A549 (cell line): ENCODE data around the gene PSMD13. TPM values are rescaled to one million over a fixed set of nuclear protein-coding genes. Genes with fewer than 3 reads are reported as not detected.

Experiments
- ATAC-seq, 2 experiments: fragments of 200-7000 bp in 1 of 2; fragments of >200 bp in 1 of 2; cut with Nextera tagmentation in 1 of 2; cut with Tn5 transposase in 1 of 2; 3 replicates each; pipeline versions ENCODE4 v1.8.0 to v1.9.1; 2018 to 2020; ENCODE audit warnings: mild to moderate bottlenecking in 1 of 2, moderate library complexity in 1 of 2
- CTCF ChIA-PET: fragments of 300-600 bp; sonication (Branson Sonifier 250); formaldehyde crosslinking; extraction: SDS; loops from one replicate; lab custom pipeline; 2021; ENCODE audit warnings: antibody characterized with exemption, inconsistent platforms; lab: Yijun Ruan, JAX
- POLR2A ChIA-PET: fragments of 350-600 bp; formaldehyde crosslinking; extraction: SDS; loops from one replicate; lab custom pipeline; 2021; ENCODE audit warnings: antibody characterized with exemption, inconsistent platforms; lab: Yijun Ruan, JAX
- DNase-seq, 2 experiments: peaks; one replicate each; pipeline versions ENCODE4 v3.0.0 to v3.0.0-alpha.2; 2011 to 2016; ENCODE audit warnings: low read depth in 1 of 2, low spot score in 1 of 2
- FAIRE-seq: peaks from 2 replicates; lab custom pipeline; 2011; peaks lifted over from hg19 to GRCh38; lab: Jason Lieb, UNC
- H3K27ac ChIP-seq, 2 experiments: fragments of >200 bp; sonication (Bioruptor Twin); formaldehyde crosslinking; 3 replicates each; pipeline ENCODE4 v1.5.1; 2016 to 2017
- H3K4me1 ChIP-seq: fragments of >200 bp; sonication (Bioruptor Twin); formaldehyde crosslinking; 3 replicates; pipeline ENCODE4 v1.6.1; 2016
- H3K4me2 ChIP-seq: fragments of >200 bp; sonication (Bioruptor Twin); formaldehyde crosslinking; 3 replicates; pipeline ENCODE4 v1.6.1; 2016
- H3K4me3 ChIP-seq: fragments of >200 bp; sonication (Bioruptor Twin); formaldehyde crosslinking; 3 replicates; pipeline ENCODE4 v1.5.1; 2016
- H3K9me3 ChIP-seq: fragments of >200 bp; sonication (Bioruptor Twin); formaldehyde crosslinking; 3 replicates; pipeline ENCODE4 v1.6.1; 2016
- CEBPB ChIP-seq, 2 experiments: fragments of >200 bp in 1 of 2; sonication (Bioruptor Twin) in 1 of 2; formaldehyde crosslinking in 1 of 2; IDR thresholded peaks; 2 replicates each; pipeline ENCODE4 v1.6.1; 2012 to 2016
- CHD2 ChIP-seq: fragments of 150-350 bp; IDR thresholded peaks from 2 replicates; pipeline ENCODE4 v1.6.1; 2014; ENCODE audit warnings: low read length; ENCODE audit not compliant: partially characterized antibody
- CHD4 ChIP-seq: fragments of 200-600 bp; sonication (generic); IDR thresholded peaks from 2 replicates; pipeline ENCODE4 v1.6.1; 2016; ENCODE audit warnings: antibody characterized with exemption, mild to moderate bottlenecking, borderline replicate concordance
- EHMT2 ChIP-seq: fragments of 200-600 bp; sonication (generic); IDR thresholded peaks from 2 replicates; pipeline ENCODE4 v1.6.1; 2016; ENCODE audit warnings: antibody characterized with exemption, low read depth, mild to moderate bottlenecking, moderate library complexity
- ESRRA ChIP-seq: fragments of 150-350 bp; IDR thresholded peaks from 2 replicates; pipeline ENCODE4 v1.6.1; 2014; ENCODE audit warnings: mild to moderate bottlenecking, low read length, borderline replicate concordance
- FOXS1 ChIP-seq: fragments of 250-450 bp; sonication (Bioruptor Pico); IDR thresholded peaks from 2 replicates; pipeline ENCODE4 v1.5.0; 2020; ENCODE audit warnings: mild to moderate bottlenecking, moderate library complexity
- JUN ChIP-seq, 2 experiments: fragments of >200 bp; sonication (Bioruptor Twin); formaldehyde crosslinking; IDR thresholded peaks; 2 replicates in 1 of 2; 3 replicates in 1 of 2; pipeline ENCODE4 v1.6.1; 2016 to 2017
- KDM5A ChIP-seq: fragments of 200-600 bp; sonication (generic); IDR thresholded peaks from 2 replicates; pipeline ENCODE4 v1.6.1; 2016; ENCODE audit warnings: antibody characterized with exemption, mild to moderate bottlenecking
- MAZ ChIP-seq: fragments of 150-350 bp; IDR thresholded peaks from 2 replicates; pipeline ENCODE4 v1.6.1; 2014; ENCODE audit warnings: antibody characterized with exemption, low read depth, low read length, borderline replicate concordance
- PHF8 ChIP-seq: fragments of 200-600 bp; sonication (generic); IDR thresholded peaks from 2 replicates; pipeline ENCODE4 v1.6.1; 2016; ENCODE audit warnings: low read depth, mild to moderate bottlenecking, antibody characterized with exemption, moderate library complexity, borderline replicate concordance
- POLR2A ChIP-seq: IDR thresholded peaks from 2 replicates; pipeline ENCODE4 v1.6.1; 2012; ENCODE audit warnings: mild to moderate bottlenecking, low read length
- RAD21 ChIP-seq, 2 experiments: fragments of >200 bp in 1 of 2; sonication (Bioruptor Twin) in 1 of 2; formaldehyde crosslinking in 1 of 2; IDR thresholded peaks in 1 of 2; conservative IDR thresholded peaks in 1 of 2; 2 replicates in 1 of 2; 3 replicates in 1 of 2; pipeline ENCODE4 v1.6.1; 2012 to 2018; ENCODE audit warnings: inconsistent platforms in 1 of 2
- RNF2 ChIP-seq: fragments of 200-600 bp; sonication (generic); IDR thresholded peaks from 2 replicates; pipeline ENCODE4 v1.6.1; 2016; ENCODE audit warnings: low read depth, mild to moderate bottlenecking, antibody characterized with exemption, moderate library complexity, borderline replicate concordance
- SMC3 ChIP-seq: fragments of >200 bp; sonication (Bioruptor Twin); formaldehyde crosslinking; IDR thresholded peaks from 3 replicates; pipeline ENCODE4 v1.6.1; 2018; ENCODE audit warnings: inconsistent platforms
- TP53 ChIP-seq: fragments of 250-450 bp; sonication (Bioruptor Pico); IDR thresholded peaks from 2 replicates; pipeline ENCODE4 v1.5.0; 2021; ENCODE audit warnings: mild to moderate bottlenecking, moderate library complexity
- WGBS: methylation state at CpG from one replicate; pipeline ENCODE4 v1.1.6; 2017; ENCODE audit errors: missing lambda C conversion rate; 5-methylcytosine and 5-hydroxymethylcytosine counted together
- polyA plus RNA-seq, 4 experiments: library from polyadenylated mRNA; depleted of rRNA in 3 of 4; stranded (reverse); fragments of >200 nt; fragmentation: RNase III in 1 of 4; extraction: RNeasy Plus Mini Kit Qiagen cat#74134 plus additional on column Dnase treatment in 1 of 4; gene quantifications; 2 replicates in 3 of 4; 3 replicates in 1 of 4; pipeline ENCODE4 v1.2.3, GENCODE V29; 2011 to 2017
- TF ChIP-seq, protein P1 (sequence below): fragments of 250-450 bp; sonication (Bioruptor Pico); IDR thresholded peaks from 2 replicates; pipeline ENCODE4 v1.5.0; 2021; ENCODE audit warnings: mild to moderate bottlenecking, moderate library complexity, borderline replicate concordance
- TF ChIP-seq, protein P2 (sequence below): fragments of >200 bp; sonication (Bioruptor Twin); formaldehyde crosslinking; IDR thresholded peaks from 3 replicates; pipeline ENCODE4 v1.6.1; 2016

Gene PSMD13
- polyA plus RNA-seq, 2 of the 4 experiments (the other 2 are of a cell fraction): 153 to 198 TPM

DNA sequence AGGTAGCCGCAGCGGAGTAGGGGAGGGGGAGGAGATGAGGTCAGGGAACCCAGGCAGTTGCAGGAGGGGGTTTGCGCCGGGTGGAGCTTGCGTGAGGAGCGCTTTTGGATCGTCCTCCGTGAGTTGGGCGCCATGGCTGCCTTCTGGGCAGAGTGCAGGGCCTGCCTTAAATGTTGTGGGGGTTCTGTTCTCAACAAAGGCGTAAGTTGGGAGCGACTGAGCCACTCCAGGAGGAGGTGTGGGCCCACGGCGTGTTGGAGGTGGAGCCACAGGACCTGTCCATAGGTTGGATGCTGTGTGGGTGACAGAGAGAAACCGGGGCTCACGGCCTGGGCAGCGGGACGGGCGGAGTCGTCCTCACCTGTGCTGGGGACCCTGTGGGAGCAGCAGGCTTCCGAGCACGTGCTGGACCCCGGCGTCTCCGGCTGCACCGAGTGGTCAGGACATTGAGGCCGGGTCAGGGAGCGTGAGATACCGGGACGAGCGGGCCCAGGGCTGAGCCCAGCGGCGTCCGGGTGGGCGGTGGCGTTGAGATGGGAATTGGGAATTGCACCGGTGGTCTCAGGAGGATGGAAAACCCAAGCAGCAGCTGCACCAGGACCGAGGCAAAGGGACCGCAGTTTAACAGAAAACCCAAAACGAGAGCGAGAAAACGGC, 51.2 kb downstream of the PSMD13 start:
- H3K4me1 ChIP-seq: peaks cover 5% of the 10 kb centered on the region; the same call in 1 of the 3 replicates
- peak overlapping the region; percentile 94 for H3K4me3 ChIP-seq
- FAIRE-seq (no peak), DNase-seq (no peak), ATAC-seq (peak in 1 of 2 experiments; percentile 15; a peak in 3 of 6 replicates)
- H3K4me2 ChIP-seq: peak overlapping the region; percentile 100
- TF ChIP-seq JUN (IDR thresholded peaks at IDR 0.05) (no peak), CHD2 (no peak), RNF2 (no peak), EHMT2 (no peak), TP53 (CRISPR knock-in tag) (no peak), CHD4 (no peak), MAZ (no peak), FOXS1 (CRISPR knock-in tag) (no peak)
- TF ChIP-seq, protein P1, sequence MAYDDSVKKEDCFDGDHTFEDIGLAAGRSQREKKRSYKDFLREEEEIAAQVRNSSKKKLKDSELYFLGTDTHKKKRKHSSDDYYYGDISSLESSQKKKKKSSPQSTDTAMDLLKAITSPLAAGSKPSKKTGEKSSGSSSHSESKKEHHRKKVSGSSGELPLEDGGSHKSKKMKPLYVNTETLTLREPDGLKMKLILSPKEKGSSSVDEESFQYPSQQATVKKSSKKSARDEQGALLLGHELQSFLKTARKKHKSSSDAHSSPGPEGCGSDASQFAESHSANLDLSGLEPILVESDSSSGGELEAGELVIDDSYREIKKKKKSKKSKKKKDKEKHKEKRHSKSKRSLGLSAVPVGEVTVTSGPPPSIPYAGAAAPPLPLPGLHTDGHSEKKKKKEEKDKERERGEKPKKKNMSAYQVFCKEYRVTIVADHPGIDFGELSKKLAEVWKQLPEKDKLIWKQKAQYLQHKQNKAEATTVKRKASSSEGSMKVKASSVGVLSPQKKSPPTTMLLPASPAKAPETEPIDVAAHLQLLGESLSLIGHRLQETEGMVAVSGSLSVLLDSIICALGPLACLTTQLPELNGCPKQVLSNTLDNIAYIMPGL (CRISPR knock-in tag): no peak
- peak overlapping the region; percentile 92 to 96; a peak in 5 of 6 replicates for H3K27ac ChIP-seq
- 74% methylated on average over 41 of the region's 41 CpGs for WGBS
- ChIA-PET CTCF (interaction anchor here (1.1 to 8.7 kb wide), 5 partner anchors 18 to 161 kb away, joined by 3 to 49 read pairs (median 4); partner anchors contain the start of gene IFITM2), POLR2A (no interaction called here)
- H3K9me3 ChIP-seq: no peaks in the 10 kb centered on the region

DNA sequence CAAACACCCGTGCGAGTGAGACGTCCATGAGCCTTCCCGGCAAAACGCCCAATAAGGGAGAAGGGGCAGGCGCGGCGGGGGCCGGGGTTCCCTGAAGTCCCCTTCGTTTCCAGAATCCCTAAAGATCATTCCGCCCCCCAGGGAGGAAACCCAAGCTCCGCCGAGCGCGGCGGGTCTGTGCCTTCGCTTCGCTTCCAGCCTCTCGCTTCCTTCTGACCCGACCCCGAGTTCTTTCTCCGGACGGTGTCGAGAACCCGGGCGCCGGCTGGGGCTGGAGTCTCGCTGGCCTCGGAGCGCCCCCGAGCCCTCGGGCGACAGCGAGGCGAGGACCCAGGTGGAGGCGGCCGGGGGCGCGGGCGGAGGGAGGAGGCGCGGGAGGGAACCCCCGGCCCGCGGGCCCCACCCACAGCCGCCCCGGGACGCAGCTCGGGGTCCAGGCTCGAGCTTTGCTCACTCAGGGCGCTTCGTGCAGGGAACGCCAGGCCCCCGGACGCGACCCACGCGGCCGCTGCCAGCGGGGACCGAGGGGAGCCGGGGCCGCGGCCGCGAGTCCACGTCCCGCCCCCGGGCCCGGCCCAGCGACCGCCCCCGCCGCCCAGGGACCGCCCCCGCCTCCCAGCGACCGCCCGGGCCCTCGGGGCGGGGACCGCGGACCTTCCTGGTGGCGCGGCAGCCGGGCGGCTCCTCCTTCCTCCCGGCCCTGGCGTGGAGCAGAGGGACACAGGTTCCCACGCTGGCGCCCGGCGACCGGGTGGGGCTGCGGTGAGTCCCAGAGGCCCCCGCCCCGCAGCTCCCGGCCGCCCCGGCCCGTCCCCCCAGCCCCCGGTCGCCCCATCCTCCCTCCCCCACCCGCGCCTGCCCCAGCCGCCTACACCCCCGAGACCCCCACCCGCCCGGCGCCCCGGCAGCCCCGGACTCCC, 52.0 kb downstream of the PSMD13 start, which contains the start of gene PGGHG:
Gene PGGHG (plus strand): TSS at position 649 of the 920 bp plus-strand sequence. CDS start 691 bp downstream, outside the sequence.
- Histone ChIP-seq H3K9me3 (no peaks in the 10 kb centered on the region), H3K4me3 (peak within 1 kb of the TSS; percentile 94), H3K27ac (peak within 1 kb of the TSS; percentile 92 to 96), H3K4me2 (peak within 1 kb of the TSS; percentile 100), H3K4me1 (peaks cover 5% of the 10 kb centered on the region; the same call in 1 of the 3 replicates)
- TF ChIP-seq KDM5A: no peak
- TF ChIP-seq POLR2A: peak; percentile 57
- no peak for TF ChIP-seq ESRRA
- peak; percentile 38; the same call in 1 of the 2 replicates for TF ChIP-seq PHF8
- TF ChIP-seq, protein P2, sequence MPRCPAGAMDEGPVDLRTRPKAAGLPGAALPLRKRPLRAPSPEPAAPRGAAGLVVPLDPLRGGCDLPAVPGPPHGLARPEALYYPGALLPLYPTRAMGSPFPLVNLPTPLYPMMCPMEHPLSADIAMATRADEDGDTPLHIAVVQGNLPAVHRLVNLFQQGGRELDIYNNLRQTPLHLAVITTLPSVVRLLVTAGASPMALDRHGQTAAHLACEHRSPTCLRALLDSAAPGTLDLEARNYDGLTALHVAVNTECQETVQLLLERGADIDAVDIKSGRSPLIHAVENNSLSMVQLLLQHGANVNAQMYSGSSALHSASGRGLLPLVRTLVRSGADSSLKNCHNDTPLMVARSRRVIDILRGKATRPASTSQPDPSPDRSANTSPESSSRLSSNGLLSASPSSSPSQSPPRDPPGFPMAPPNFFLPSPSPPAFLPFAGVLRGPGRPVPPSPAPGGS: 0 out of 3 replicates have a peak, but pooled peaks have one; percentile 28
- TF ChIP-seq RAD21 (conservative IDR thresholded peaks at IDR 0.05 in 1 of 2, IDR thresholded peaks at IDR 0.05 in 1 of 2): no peak
- no peak for TF ChIP-seq SMC3
- POLR2A ChIA-PET: no interaction called here
- 6% methylated on average over 14 of the region's 112 CpGs for WGBS
- CTCF ChIA-PET: interaction anchor here (1.7 to 8.7 kb wide), 3 partner anchors 18 to 160 kb away, joined by 4 to 49 read pairs (median 11); partner anchors contain the start of gene IFITM2
- ATAC-seq: peak; percentile 74 to 75
- peak in 1 of 2 experiments; percentile 86 for DNase-seq
- no peak for FAIRE-seq

DNA sequence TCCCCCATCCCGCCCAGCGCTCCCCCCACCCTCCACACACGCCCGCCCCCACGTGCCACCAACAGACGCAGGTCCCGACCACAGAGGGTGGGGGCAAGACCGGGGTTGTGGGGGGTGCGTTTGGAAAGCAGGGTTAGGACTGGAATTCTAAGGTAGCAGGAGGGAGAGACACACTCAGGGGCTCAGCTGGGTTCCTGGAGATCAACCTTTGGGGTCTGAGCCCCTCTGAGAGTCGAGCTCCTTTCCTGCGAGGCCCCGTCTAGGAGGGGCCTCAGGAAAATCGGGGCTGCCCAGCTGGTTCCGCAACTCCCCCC, 52.6 kb downstream of the PSMD13 start:
- ATAC-seq (no peak), FAIRE-seq (no peak), DNase-seq (no peak)
- peak overlapping the region; percentile 100 for H3K4me2 ChIP-seq
- no peaks in the 10 kb centered on the region for H3K9me3 ChIP-seq
- CTCF ChIA-PET: interaction anchor here (1.7 to 8.7 kb wide), 3 partner anchors 17 to 160 kb away, joined by 4 to 49 read pairs (median 11); partner anchors contain the start of gene IFITM2
- TF ChIP-seq CEBPB (IDR thresholded peaks at IDR 0.05): no peak
- peak overlapping the region; percentile 94 for H3K4me3 ChIP-seq
- POLR2A ChIA-PET: no interaction called here
- WGBS: 72% methylated on average over 4 of the region's 14 CpGs
- H3K4me1 ChIP-seq: peaks cover 5% of the 10 kb centered on the region; the same call in 1 of the 3 replicates
- peak overlapping the region; percentile 92 to 96 for H3K27ac ChIP-seq
